SK-N-SH (cell line): ENCODE measurements around the gene CTBP1. TPM values are rescaled to one million over a fixed set of nuclear protein-coding genes. Genes with fewer than 3 reads are reported as not detected.

Experiments used
- CTCF ChIA-PET: fragments of 300-600, 350-600 bp; formaldehyde crosslinking; extraction: SDS; loops from one replicate; lab custom pipeline; 2021; lab: Yijun Ruan, JAX
- POLR2A ChIA-PET: fragments of 350-600 bp; sonication (Branson Sonifier 250); formaldehyde crosslinking; extraction: SDS; loops from one replicate; lab custom pipeline; 2020; ENCODE audit warnings: antibody characterized with exemption, inconsistent platforms; lab: Yijun Ruan, JAX
- DNase-seq: peaks from one replicate; pipeline ENCODE4 v3.0.0; 2012
- H2AFZ ChIP-seq: fragments of 200-600 bp; sonication (generic); 2 replicates; pipeline ENCODE4 v1.8.1; 2016; ENCODE audit warnings: antibody characterized with exemption, mild to moderate bottlenecking, low read depth
- H3F3A ChIP-seq: fragments of 200-600 bp; sonication (generic); replicated peaks from 2 replicates; pipeline ENCODE3; 2016; ENCODE audit warnings: antibody characterized with exemption, mild to moderate bottlenecking; ENCODE audit not compliant: insufficient read depth
- H3K27ac ChIP-seq, 2 experiments: fragments of 200-500 bp in 1 of 2; fragments of 200-600 bp in 1 of 2; sonication (Bioruptor generic) in 1 of 2; sonication (generic), shearing (Covaris generic) in 1 of 2; 2 replicates each; pipeline versions ENCODE4 v1.5.1 to v1.6.1; 2014 to 2016; ENCODE audit warnings: low read depth in 2 of 2, inconsistent platforms in 1 of 2, low read length in 1 of 2, mild to moderate bottlenecking in 1 of 2, mixed read lengths in 1 of 2
- H3K27me3 ChIP-seq: fragments of 200-600 bp; sonication (generic), shearing (Covaris generic); 2 replicates; pipeline ENCODE4 v1.6.1; 2016; ENCODE audit warnings: mixed run types; ENCODE audit not compliant: insufficient read depth
- H3K36me3 ChIP-seq, 2 experiments: fragments of 200-500 bp in 1 of 2; fragments of 200-600 bp in 1 of 2; sonication (Bioruptor generic) in 1 of 2; sonication (generic) in 1 of 2; replicated peaks in 1 of 2; 2 replicates each; pipeline versions ENCODE3 to v1.5.1; 2014 to 2016; ENCODE audit warnings: low read length in 1 of 2, mild to moderate bottlenecking in 1 of 2; ENCODE audit not compliant: insufficient read depth in 2 of 2, control insufficient read depth in 1 of 2
- H3K4me1 ChIP-seq, 2 experiments: fragments of 200-500 bp in 1 of 2; fragments of 200-600 bp in 1 of 2; sonication (Bioruptor generic) in 1 of 2; sonication (generic), shearing (Covaris generic) in 1 of 2; 2 replicates each; pipeline versions ENCODE4 v1.5.1 to v1.6.1; 2014 to 2016; ENCODE audit warnings: low read depth in 1 of 2, low read length in 1 of 2, mixed run types in 1 of 2; ENCODE audit not compliant: insufficient read depth in 2 of 2, control insufficient read depth in 1 of 2
- H3K4me2 ChIP-seq: fragments of 200-600 bp; sonication (generic), shearing (Covaris generic); 2 replicates; pipeline ENCODE4 v1.6.1; 2017; ENCODE audit warnings: mixed run types
- H3K4me3 ChIP-seq, 2 experiments: fragments of 200-500 bp in 1 of 2; fragments of 200-600 bp in 1 of 2; sonication (Bioruptor generic) in 1 of 2; sonication (generic), shearing (Covaris generic) in 1 of 2; 2 replicates each; pipeline versions ENCODE4 v1.5.1 to v1.8.1; 2014 to 2016; ENCODE audit warnings: low read depth in 2 of 2, inconsistent platforms in 1 of 2, low read length in 1 of 2, mild to moderate bottlenecking in 1 of 2, mixed read lengths in 1 of 2, moderate library complexity in 1 of 2
- H3K79me2 ChIP-seq: fragments of 200-600 bp; sonication (generic); 2 replicates; pipeline ENCODE4 v1.8.1; 2017; ENCODE audit warnings: mild to moderate bottlenecking; ENCODE audit not compliant: insufficient read depth
- H3K9ac ChIP-seq: fragments of 200-600 bp; sonication (generic); 2 replicates; pipeline ENCODE4 v1.6.1; 2017; ENCODE audit warnings: mixed run types
- H3K9me2 ChIP-seq: fragments of 200-600 bp; sonication (generic); 2 replicates; pipeline ENCODE4 v1.6.1; 2017; ENCODE audit warnings: mixed run types
- H3K9me3 ChIP-seq: fragments of 200-600 bp; sonication (generic); 2 replicates; pipeline ENCODE4 v1.6.1; 2017; ENCODE audit warnings: mixed run types, mild to moderate bottlenecking, moderate library complexity
- H4K20me1 ChIP-seq: fragments of 200-600 bp; sonication (generic); 2 replicates; pipeline ENCODE4 v1.6.1; 2017; ENCODE audit warnings: mild to moderate bottlenecking, mixed run types; ENCODE audit not compliant: insufficient read depth
- CHD2 ChIP-seq: fragments of 150-350 bp; IDR thresholded peaks from 2 replicates; pipeline ENCODE4 v1.6.1; 2018; ENCODE audit warnings: low read length; ENCODE audit not compliant: partially characterized antibody
- CTCF ChIP-seq: fragments of 200-600 bp; sonication (generic); IDR thresholded peaks from 2 replicates; pipeline ENCODE4 v1.6.1; 2017; ENCODE audit warnings: antibody characterized with exemption, mild to moderate bottlenecking, moderate library complexity
- EP300 ChIP-seq, 2 experiments: IDR thresholded peaks; 2 replicates each; pipeline versions ENCODE4 v1.4.0 to v1.6.1; 2012; ENCODE audit warnings: borderline replicate concordance in 1 of 2, low read depth in 1 of 2, low read length in 1 of 2
- FOSL2 ChIP-seq: IDR thresholded peaks from 2 replicates; pipeline ENCODE4 v1.4.0; 2012; ENCODE audit warnings: low read depth, mild to moderate bottlenecking, moderate library complexity, borderline replicate concordance
- GABPA ChIP-seq: IDR thresholded peaks from 2 replicates; pipeline ENCODE4 v1.4.0; 2012; ENCODE audit warnings: low read depth, mild to moderate bottlenecking
- MAX ChIP-seq: IDR thresholded peaks from 2 replicates; pipeline ENCODE4 v1.4.0; 2012; ENCODE audit warnings: low read depth
- MEF2A ChIP-seq: IDR thresholded peaks from 2 replicates; pipeline ENCODE4 v1.4.0; 2012; ENCODE audit warnings: low read depth, borderline replicate concordance
- MXI1 ChIP-seq: IDR thresholded peaks from 2 replicates; pipeline ENCODE4 v1.6.1; 2012; ENCODE audit warnings: mild to moderate bottlenecking, low read depth, low read length, improper control_type of control experiment
- NFIC ChIP-seq: IDR thresholded peaks from 2 replicates; pipeline ENCODE4 v1.4.0; 2012; ENCODE audit warnings: borderline replicate concordance
- PBX3 ChIP-seq: IDR thresholded peaks from 2 replicates; pipeline ENCODE4; 2012
- POLR2AphosphoS5 ChIP-seq: IDR thresholded peaks from 2 replicates; pipeline ENCODE4 v1.6.1; 2012; ENCODE audit warnings: low read depth, low read length
- RAD21 ChIP-seq: IDR thresholded peaks from 2 replicates; pipeline ENCODE4 v1.6.1; 2012; ENCODE audit warnings: mild to moderate bottlenecking, low read length
- REST ChIP-seq: IDR thresholded peaks from 2 replicates; pipeline ENCODE4 v1.6.1; 2012; ENCODE audit warnings: mild to moderate bottlenecking, low read depth, low read length, moderate library complexity
- RFX5 ChIP-seq: IDR thresholded peaks from 2 replicates; pipeline ENCODE4 v1.6.1; 2012; ENCODE audit warnings: mild to moderate bottlenecking, improper control_type of control experiment, low read length
- RXRA ChIP-seq: IDR thresholded peaks from 2 replicates; pipeline ENCODE4 v1.4.0; 2012; ENCODE audit warnings: low read depth, mild to moderate bottlenecking, borderline replicate concordance
- SIN3A ChIP-seq: IDR thresholded peaks from 2 replicates; pipeline ENCODE4 v1.6.1; 2012; ENCODE audit warnings: low read depth, mild to moderate bottlenecking, low read length, moderate library complexity, borderline replicate concordance
- SMC3 ChIP-seq: IDR thresholded peaks from 2 replicates; pipeline ENCODE4 v1.6.1; 2012; ENCODE audit warnings: low read depth, low read length, improper control_type of control experiment
- TAF1 ChIP-seq: IDR thresholded peaks from 2 replicates; pipeline ENCODE4 v1.6.1; 2012; ENCODE audit warnings: low read depth, mild to moderate bottlenecking, low read length, moderate library complexity, borderline replicate concordance
- USF2 ChIP-seq: fragments of 150-350 bp; IDR thresholded peaks from 2 replicates; pipeline ENCODE4 v1.6.1; 2017; ENCODE audit warnings: antibody characterized with exemption, low read length, low read depth, borderline replicate concordance
- YY1 ChIP-seq: IDR thresholded peaks from 2 replicates; pipeline ENCODE4 v1.4.0; 2012; ENCODE audit warnings: low read depth, mild to moderate bottlenecking
- WGBS: methylation state at CpG from one replicate; pipeline ENCODE4 v1.1.6; 2017; ENCODE audit warnings: low lambda C conversion rate; 5-methylcytosine and 5-hydroxymethylcytosine counted together
- polyA plus RNA-seq, 3 experiments: library from polyadenylated mRNA; depleted of rRNA; stranded (reverse); fragments of >200 nt; gene quantifications; 2 replicates each; pipeline ENCODE4 v1.2.3, GENCODE V29; 2012

Gene CTBP1
- polyA plus RNA-seq, 1 of the 3 experiments (the other 2 are of a cell fraction) = 183 TPM

- no peak overlapping the region for H3K9ac ChIP-seq
- H3K79me2 ChIP-seq = peaks cover 12% of the 10 kb centered on the region; the same call in 1 of the 2 replicates
- POLR2A ChIA-PET = interaction anchor here (1.0 kb wide), 1 partner anchor 11 kb away, joined by 3 read pairs; no protein-coding TSS in a partner anchor
- TF ChIP-seq MEF2A (no peak), EP300 (IDR thresholded peaks at IDR 0.05; ENCODE audit: borderline replicate concordance in 1 of 2, low read depth in 1 of 2, low read length in 1 of 2) (no peak), SMC3 (no peak), PBX3 (no peak), TAF1 (no peak), POLR2AphosphoS5 (no peak), YY1 (no peak), RAD21 (no peak), RFX5 (no peak), MAX (no peak), MXI1 (no peak), USF2 (no peak), RXRA (no peak), SIN3A (no peak), GABPA (no peak), NFIC (no peak), CHD2 (no peak), REST (no peak), FOSL2 (no peak), CTCF (no peak)
- no peaks in the 10 kb centered on the region for H3K9me2 ChIP-seq
- H3K4me3 ChIP-seq = no peak overlapping the region
- H3K4me2 ChIP-seq = no peak overlapping the region
- H3K27ac ChIP-seq = no peak overlapping the region
- no peaks in the 10 kb centered on the region for H3F3A ChIP-seq
- H4K20me1 ChIP-seq = peaks cover 7% of the 10 kb centered on the region
- no peak for DNase-seq
- no peaks in the 10 kb centered on the region for H3K4me1 ChIP-seq
- H3K9me3 ChIP-seq = no peaks in the 10 kb centered on the region
- peaks cover 23 to 68% of the 10 kb centered on the region in 2 experiments for H3K36me3 ChIP-seq
- H2AFZ ChIP-seq = no peak overlapping the region
- 95% methylated on average over 10 of the region's 34 CpGs for WGBS
- no peaks in the 10 kb centered on the region for H3K27me3 ChIP-seq
- CTCF ChIA-PET = no interaction called here
Observed at GRCh38 chr4:1222036-1222789, 26.7 kb downstream of the CTBP1 start.
